K562 (cell line): Measurements from ENCODE around the gene ITPK1. TPM values are rescaled to one million over a fixed set of nuclear protein-coding genes. Genes with fewer than 3 reads are reported as not detected.
A peak's percentile ranks its signal among the peaks of the same experiment; 100 is the strongest.

Experiments used
- ATAC-seq: fragments of 200-7000 bp; cut with Tn5 transposase; 3 replicates; pipeline ENCODE4 v1.9.1; 2020; ENCODE audit warnings: moderate library complexity
- BruUV-seq: library from RNA; stranded (reverse); fragments of 400-500 nt; replicated peaks from 2 replicates; lab custom pipeline; 2021; lab: Mats Ljungman, UMichigan
- CTCF ChIA-PET: fragments of 300-600 bp; formaldehyde crosslinking; extraction: SDS; loops from one replicate; lab custom pipeline; 2021; ENCODE audit warnings: low intra/inter-chr PET ratio; lab: Yijun Ruan, JAX
- POLR2A ChIA-PET: fragments of 300-600, 350-650 bp; sonication (Branson Sonifier 250); formaldehyde crosslinking; extraction: SDS; loops from one replicate; lab custom pipeline; 2021; ENCODE audit warnings: antibody characterized with exemption, inconsistent platforms; lab: Yijun Ruan, JAX
- DNase-seq, 4 experiments: peaks; one replicate each; pipeline versions ENCODE4 v3.0.0 to v3.0.0-alpha.2; 2011 to 2018; ENCODE audit warnings: low spot score in 3 of 4, mixed read lengths in 3 of 4; ENCODE audit errors: extremely low read depth in 1 of 4
- FAIRE-seq: peaks from 2 replicates; lab custom pipeline; 2011; peaks lifted over from hg19 to GRCh38; lab: Jason Lieb, UNC
- H2AFZ ChIP-seq: 2 replicates; pipeline ENCODE4 v1.6.0; 2011; ENCODE audit warnings: low read depth, low read length, control low read depth, inconsistent platforms
- H3K27ac ChIP-seq: fragments of 200-600 bp; 3 replicates; pipeline ENCODE4 v1.8.0; 2011; ENCODE audit warnings: low read depth, mild to moderate bottlenecking, control low read depth, inconsistent platforms, low read length, moderate library complexity, mixed read lengths; ENCODE audit errors: extremely low read depth
- H3K27me3 ChIP-seq, 2 experiments: fragments of 300-600 bp in 1 of 2; 2 replicates in 1 of 2; 3 replicates in 1 of 2; pipeline versions ENCODE4 v1.6.0 to v1.8.0; 2011; ENCODE audit warnings: inconsistent platforms in 2 of 2, low read length in 2 of 2, mild to moderate bottlenecking in 1 of 2, mixed read lengths in 1 of 2, moderate library complexity in 1 of 2; ENCODE audit not compliant: control insufficient read depth in 2 of 2, insufficient read depth in 2 of 2
- H3K36me3 ChIP-seq: fragments of 300-600 bp; 3 replicates; pipeline ENCODE4 v1.8.0; 2011; ENCODE audit warnings: mild to moderate bottlenecking, low read length, inconsistent platforms; ENCODE audit not compliant: control insufficient read depth, insufficient read depth
- H3K4me1 ChIP-seq, 2 experiments: fragments of 200-600 bp in 1 of 2; replicated peaks in 1 of 2; 2 replicates in 1 of 2; 3 replicates in 1 of 2; pipeline versions ENCODE4 v1.5.1 to v1.8.0; 2011; ENCODE audit warnings: inconsistent platforms in 2 of 2, low read length in 2 of 2, mild to moderate bottlenecking in 1 of 2, mixed read lengths in 1 of 2, moderate library complexity in 1 of 2; ENCODE audit not compliant: control insufficient read depth in 2 of 2, insufficient read depth in 2 of 2
- H3K4me2 ChIP-seq: 2 replicates; pipeline ENCODE4 v1.6.1; 2011; ENCODE audit warnings: low read length, control low read depth, inconsistent platforms, mixed read lengths; ENCODE audit not compliant: insufficient read depth
- H3K4me3 ChIP-seq: fragments of 200-600 bp; sonication (generic), shearing (Covaris generic); 2 replicates; pipeline ENCODE4 v1.5.1; 2016; ENCODE audit warnings: control low read depth, inconsistent platforms
- H3K79me2 ChIP-seq: fragments of 200-600 bp; 3 replicates; pipeline ENCODE4 v1.8.0; 2011; ENCODE audit warnings: low read length, inconsistent platforms; ENCODE audit not compliant: control insufficient read depth, insufficient read depth
- H3K9ac ChIP-seq, 2 experiments: 2 replicates each; pipeline versions ENCODE4 v1.6.0 to v1.6.1; 2011; ENCODE audit warnings: low read depth in 2 of 2, low read length in 2 of 2, control low read depth in 1 of 2, inconsistent platforms in 1 of 2, mild to moderate bottlenecking in 1 of 2, mixed read lengths in 1 of 2; ENCODE audit not compliant: insufficient read depth in 1 of 2
- H3K9me1 ChIP-seq: one replicate; pipeline ENCODE4 v1.6.0; 2011; ENCODE audit warnings: inconsistent platforms, mild to moderate bottlenecking, low read length, moderate library complexity; ENCODE audit not compliant: control insufficient read depth, insufficient read depth
- H3K9me3 ChIP-seq: replicated peaks from 2 replicates; pipeline ENCODE4 v1.5.1; 2011; ENCODE audit warnings: low read depth, low read length, inconsistent platforms; ENCODE audit not compliant: control insufficient read depth, insufficient read depth
- H4K20me1 ChIP-seq: replicated peaks from 2 replicates; pipeline ENCODE4 v1.6.1; 2011; ENCODE audit warnings: low read length, inconsistent platforms, mixed read lengths; ENCODE audit not compliant: control insufficient read depth, insufficient read depth
- CBFA2T2 ChIP-seq: fragments of 450-650 bp; conservative IDR thresholded peaks from 2 replicates; pipeline ENCODE4 v1.6.1; 2017; ENCODE audit warnings: mild to moderate bottlenecking
- CBX2 ChIP-seq: fragments of 200-600 bp; sonication (generic); IDR thresholded peaks from one replicate; pipeline ENCODE4 v1.6.1; 2012; ENCODE audit warnings: mild to moderate bottlenecking, low read length, inconsistent platforms; ENCODE audit not compliant: insufficient read depth, poor library complexity, severe bottlenecking
- CTCF ChIP-seq, 3 experiments: IDR thresholded peaks in 2 of 3; conservative IDR thresholded peaks in 1 of 3; 2 replicates each; pipeline ENCODE4 v1.5.1; 2011 to 2012; ENCODE audit warnings: low read length in 3 of 3, mild to moderate bottlenecking in 3 of 3, control low read depth in 2 of 3, improper control_type of control experiment in 1 of 3, inconsistent platforms in 1 of 3, low read depth in 1 of 3, mixed read lengths in 1 of 3, moderate library complexity in 1 of 3; ENCODE audit not compliant: insufficient read depth in 2 of 3
- HMGN3 ChIP-seq: IDR thresholded peaks from 2 replicates; pipeline ENCODE4 v1.6.1; 2011; ENCODE audit warnings: borderline replicate concordance, low read depth, mild to moderate bottlenecking, mixed read lengths, low read length; ENCODE audit not compliant: insufficient read length; ENCODE audit errors: extremely low read depth
- NR2C2 ChIP-seq, 2 experiments: fragments of 200-800 bp in 1 of 2; sonication (Bioruptor generic) in 1 of 2; sonication (generic) in 1 of 2; formaldehyde crosslinking in 1 of 2; IDR thresholded peaks; 2 replicates each; pipeline versions ENCODE4 v1.6.1 to v1.8.0; 2016 to 2022; ENCODE audit warnings: mild to moderate bottlenecking in 1 of 2, missing compliant biosample characterization in 1 of 2, missing genetic modification characterization in 1 of 2, missing genetic modification reagents in 1 of 2
- RAD21 ChIP-seq, 2 experiments: fragments of 250-450 bp in 1 of 2; fragments of 450-650 bp in 1 of 2; sonication (Bioruptor Pico) in 1 of 2; formaldehyde crosslinking in 1 of 2; IDR thresholded peaks in 1 of 2; conservative IDR thresholded peaks in 1 of 2; 2 replicates each; pipeline versions ENCODE4 v1.4.0 to v1.8.0; 2020 to 2022; ENCODE audit warnings: mild to moderate bottlenecking in 2 of 2, moderate library complexity in 1 of 2
- TFE3 ChIP-seq: fragments of 450-650 bp; formaldehyde crosslinking; IDR thresholded peaks from 2 replicates; pipeline ENCODE4 v1.4.0; 2020; ENCODE audit warnings: mild to moderate bottlenecking, mixed read lengths
- ZBTB2 ChIP-seq: fragments of 450-650 bp; IDR thresholded peaks from 2 replicates; pipeline ENCODE4 v1.6.1; 2016; ENCODE audit warnings: antibody characterized with exemption
- WGBS: fragments of 100-300 bp; shearing (Covaris generic); methylation state at CpG from one replicate; pipeline ENCODE4 v1.1.6; 2016; ENCODE audit warnings: low coverage, mixed read lengths; ENCODE audit not compliant: insufficient coverage; ENCODE audit errors: missing lambda C conversion rate; 5-methylcytosine and 5-hydroxymethylcytosine counted together
- in situ Hi-C: fragments of 300-500 bp; cut with MboI; formaldehyde crosslinking; loops from 4 replicates; pipeline ENCODE4 v1.15.0; 2018; ENCODE audit warnings: inconsistent platforms, mixed read lengths
- intact Hi-C: fragments of 100-400 bp; cut with micrococcal nuclease; formaldehyde crosslinking; loops from 2 replicates; pipeline ENCODE4 v1.14.2; 2022
- polyA plus RNA-seq, 8 experiments: library from polyadenylated mRNA; depleted of rRNA in 4 of 8; stranded (reverse) in 5 of 8; unstranded in 3 of 8; fragments of >200 nt; fragmentation: Nextera tagmentation in 2 of 8; fragmentation: Illumina TruSeq in 1 of 8; extraction: Ambion mirVana in 2 of 8; extraction: Trizol in 1 of 8; gene quantifications; 2 replicates each; pipeline versions ENCODE4 v1.2.1 to v1.2.3, GENCODE V29; 2011 to 2014; ENCODE audit warnings: inconsistent platforms in 1 of 8, missing spikeins in 1 of 8
- total RNA-seq, 7 experiments: library from RNA; depleted of rRNA in 6 of 7; stranded (reverse); fragments of >200 nt in 6 of 7; fragmentation: Illumina TruSeq in 2 of 7; extraction: Trizol in 2 of 7; gene quantifications; 2 replicates each; pipeline versions ENCODE4 v1.2.1 to v1.2.3, GENCODE V29; 2011 to 2021; ENCODE audit warnings: low replicate concordance in 1 of 7

Gene ITPK1
- total and polyA plus RNA-seq, 9 of the 15 experiments (the other 6 are each of a cell fraction or from before 2014, with no cell fraction given): 1.2 to 39.2 (median 23.0) TPM

GRCh38 chr14:92973798-92974372, 141.8 kb downstream of the ITPK1 start (continued):
- TF ChIP-seq NR2C2 (CRISPR knock-in tag; IDR thresholded peaks at IDR 0.05): no peak
- no peak for TF ChIP-seq NR2C2 (tag; IDR thresholded peaks at IDR 0.05)
- no peak for TF ChIP-seq CBX2
- TF ChIP-seq ZBTB2: no peak
- TF ChIP-seq CBFA2T2: no peak
- TF ChIP-seq, all 486 proteins: peak for 0

- FAIRE-seq (no peak), ATAC-seq (peak; percentile 83), DNase-seq (peak; percentile 41 to 54 (median 50))
- Histone ChIP-seq H2AFZ (no peak overlapping the region), H3K27ac (no peak overlapping the region), H4K20me1 (no peaks in the 10 kb centered on the region), H3K4me1 (peaks cover 0 to 10% of the 10 kb centered on the region in 2 experiments; a peak in 1 of 5 replicates), H3K4me3 (no peak overlapping the region), H3K9ac (no peak overlapping the region), H3K27me3 (no peaks in the 10 kb centered on the region), H3K79me2 (no peaks in the 10 kb centered on the region), H3K4me2 (no peak overlapping the region), H3K36me3 (no peaks in the 10 kb centered on the region; the same call in 2 of the 3 replicates), H3K9me3 (no peaks in the 10 kb centered on the region), H3K9me1 (no peaks in the 10 kb centered on the region)
- BruUV-seq: no TSS peak
- 64% methylated on average over 9 of the region's 12 CpGs for WGBS
- in situ Hi-C loops (no loop called here), intact Hi-C loops (no loop called here)
- POLR2A ChIA-PET: no interaction called here
- CTCF ChIA-PET: no interaction called here
- TF ChIP-seq RAD21 (CRISPR knock-in tag; conservative IDR thresholded peaks at IDR 0.05 in 1 of 2, IDR thresholded peaks at IDR 0.05 in 1 of 2): peak in 1 of 2 experiments; percentile 63; a peak in 2 of 4 replicates
- no peak for TF ChIP-seq HMGN3
- TF ChIP-seq TFE3: no peak
- peak; percentile 58 to 73 (median 69) for TF ChIP-seq CTCF (IDR thresholded peaks at IDR 0.05 in 2 of 3, conservative IDR thresholded peaks at IDR 0.05 in 1 of 3; ENCODE audit: insufficient read depth in 2 of 3, low read depth in 1 of 3, low read length in 3 of 3)
These were observed 142.4 kb downstream of the ITPK1 start for GRCh38 chr14:92973261-92973797.
